ENCODE measurements around the gene PM20D1.

DNA sequence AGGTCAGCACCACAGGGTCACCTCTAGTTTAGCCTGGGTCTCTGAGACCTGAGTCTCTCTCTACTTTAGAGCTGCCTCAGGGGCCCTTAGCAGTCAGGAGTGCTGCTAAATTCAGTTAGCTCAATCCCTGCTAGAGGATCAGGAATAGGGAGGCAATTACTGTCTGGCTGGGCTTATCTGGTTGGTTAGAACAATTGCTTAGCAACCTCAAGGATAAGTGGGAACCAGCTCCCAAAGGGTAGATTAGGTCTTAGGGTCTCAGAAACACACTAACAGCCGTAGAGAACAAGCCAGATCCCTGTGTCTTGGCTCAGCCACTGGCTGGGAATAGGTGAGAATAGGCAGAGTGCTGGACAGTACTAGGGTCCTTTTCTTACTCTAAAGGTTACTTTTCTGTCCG, 7.7 kb downstream of the PM20D1 start:
- TF ChIP-seq, protein P1, sequence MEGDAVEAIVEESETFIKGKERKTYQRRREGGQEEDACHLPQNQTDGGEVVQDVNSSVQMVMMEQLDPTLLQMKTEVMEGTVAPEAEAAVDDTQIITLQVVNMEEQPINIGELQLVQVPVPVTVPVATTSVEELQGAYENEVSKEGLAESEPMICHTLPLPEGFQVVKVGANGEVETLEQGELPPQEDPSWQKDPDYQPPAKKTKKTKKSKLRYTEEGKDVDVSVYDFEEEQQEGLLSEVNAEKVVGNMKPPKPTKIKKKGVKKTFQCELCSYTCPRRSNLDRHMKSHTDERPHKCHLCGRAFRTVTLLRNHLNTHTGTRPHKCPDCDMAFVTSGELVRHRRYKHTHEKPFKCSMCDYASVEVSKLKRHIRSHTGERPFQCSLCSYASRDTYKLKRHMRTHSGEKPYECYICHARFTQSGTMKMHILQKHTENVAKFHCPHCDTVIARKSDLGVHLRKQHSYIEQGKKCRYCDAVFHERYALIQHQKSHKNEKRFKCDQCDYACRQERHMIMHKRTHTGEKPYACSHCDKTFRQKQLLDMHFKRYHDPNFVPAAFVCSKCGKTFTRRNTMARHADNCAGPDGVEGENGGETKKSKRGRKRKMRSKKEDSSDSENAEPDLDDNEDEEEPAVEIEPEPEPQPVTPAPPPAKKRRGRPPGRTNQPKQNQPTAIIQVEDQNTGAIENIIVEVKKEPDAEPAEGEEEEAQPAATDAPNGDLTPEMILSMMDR (conservative IDR thresholded peaks at IDR 0.05 in 1 of 2, IDR thresholded peaks at IDR 0.05 in 1 of 2; ENCODE audit: low read depth in 1 of 2, low read length in 2 of 2): no peak
- no peak for TF ChIP-seq EZH2 (IDR thresholded peaks at IDR 0.05; ENCODE audit: low read length, missing control alignments)
